Stimulated activated CD4-positive, alpha-beta T cell treated with anti-CD3 and anti-CD28 coated beads, Interleukin-1b, Interleukin-23, amount 100 ng/mL, for 24 hours (primary cell): ENCODE results near the gene CFAP74.
"Not testable (repeated sequence)": the region's sequence is repeated elsewhere in the genome, so short reads cannot be mapped to it uniquely, and the experiment has no call there.

Experiments
- DNase-seq, 4 experiments: peaks; one replicate each; pipeline ENCODE4 v3.0.0-alpha.2; 2020; ENCODE audit warnings: low read depth in 4 of 4, low spot score in 1 of 4

The CFAP74 gene

DNA sequence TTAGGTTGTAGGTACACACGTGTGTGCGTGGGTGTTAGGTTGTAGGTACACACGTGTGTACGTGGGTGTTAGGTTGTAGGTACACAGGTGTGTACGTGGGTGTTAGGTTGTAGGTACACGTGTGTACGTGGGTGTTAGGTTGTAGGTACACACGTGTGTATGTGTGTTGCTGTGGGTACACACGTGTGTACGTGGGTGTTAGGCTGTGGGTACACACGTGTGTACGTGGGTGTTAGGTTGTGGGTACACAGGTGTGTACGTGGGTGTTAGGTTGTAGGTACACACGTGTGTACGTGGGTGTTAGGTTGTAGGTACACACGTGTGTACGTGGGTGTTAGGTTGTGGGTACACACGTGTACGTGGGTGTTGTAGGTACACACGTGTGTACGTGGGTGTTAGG lies 68.7 kb downstream of the CFAP74 start:
- not testable (repeated sequence) for DNase-seq

DNA sequence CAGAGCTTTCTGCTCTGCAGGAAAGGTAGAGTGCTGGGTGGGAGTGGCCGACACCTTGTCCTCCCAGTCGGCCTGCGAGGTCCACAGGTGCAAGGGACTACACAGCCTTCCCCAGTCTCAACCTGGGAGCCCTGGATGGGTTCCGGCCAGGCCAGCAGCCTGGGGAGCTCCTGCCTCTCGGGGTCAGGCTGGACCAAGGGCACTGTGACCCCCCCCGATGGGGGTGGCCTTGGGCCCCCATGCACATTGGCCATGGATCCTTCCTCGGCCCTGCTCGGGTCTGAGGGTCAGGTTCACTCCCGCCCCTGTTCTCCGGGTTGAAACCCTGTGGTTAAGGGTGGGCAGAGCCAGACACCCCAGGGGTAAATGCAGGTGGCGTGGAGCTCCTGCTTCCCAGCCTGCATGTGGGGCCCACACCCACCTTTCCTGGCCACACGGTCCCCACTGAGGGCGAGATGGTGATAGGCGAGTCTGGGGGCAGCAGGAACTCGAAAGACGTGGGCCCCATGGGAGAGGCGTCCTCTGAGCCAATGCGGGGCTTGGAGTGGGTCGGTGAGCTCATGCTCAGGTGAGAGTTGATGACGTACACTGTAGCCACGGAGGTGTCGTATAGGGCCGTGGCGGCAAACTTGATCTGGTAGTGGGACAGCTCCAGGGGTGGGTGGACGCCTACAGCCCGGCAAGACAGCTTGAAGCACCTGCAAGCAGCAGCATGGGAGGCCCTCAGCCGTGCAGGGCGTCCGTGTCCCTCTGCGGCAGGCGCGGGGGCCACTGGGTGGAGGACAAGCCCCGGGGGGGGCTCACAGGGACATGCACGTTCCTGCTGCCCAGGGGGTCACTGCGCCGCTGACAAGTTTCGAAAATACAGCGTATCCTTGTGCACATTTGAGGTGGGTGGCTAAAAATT lies 73.7 kb downstream of the CFAP74 start:
- DNase-seq, result no peak

- DNase-seq, result no peak
Measured at GRCh38 chr1:1929102-1929638, 74.4 kb downstream of the CFAP74 start.

DNA sequence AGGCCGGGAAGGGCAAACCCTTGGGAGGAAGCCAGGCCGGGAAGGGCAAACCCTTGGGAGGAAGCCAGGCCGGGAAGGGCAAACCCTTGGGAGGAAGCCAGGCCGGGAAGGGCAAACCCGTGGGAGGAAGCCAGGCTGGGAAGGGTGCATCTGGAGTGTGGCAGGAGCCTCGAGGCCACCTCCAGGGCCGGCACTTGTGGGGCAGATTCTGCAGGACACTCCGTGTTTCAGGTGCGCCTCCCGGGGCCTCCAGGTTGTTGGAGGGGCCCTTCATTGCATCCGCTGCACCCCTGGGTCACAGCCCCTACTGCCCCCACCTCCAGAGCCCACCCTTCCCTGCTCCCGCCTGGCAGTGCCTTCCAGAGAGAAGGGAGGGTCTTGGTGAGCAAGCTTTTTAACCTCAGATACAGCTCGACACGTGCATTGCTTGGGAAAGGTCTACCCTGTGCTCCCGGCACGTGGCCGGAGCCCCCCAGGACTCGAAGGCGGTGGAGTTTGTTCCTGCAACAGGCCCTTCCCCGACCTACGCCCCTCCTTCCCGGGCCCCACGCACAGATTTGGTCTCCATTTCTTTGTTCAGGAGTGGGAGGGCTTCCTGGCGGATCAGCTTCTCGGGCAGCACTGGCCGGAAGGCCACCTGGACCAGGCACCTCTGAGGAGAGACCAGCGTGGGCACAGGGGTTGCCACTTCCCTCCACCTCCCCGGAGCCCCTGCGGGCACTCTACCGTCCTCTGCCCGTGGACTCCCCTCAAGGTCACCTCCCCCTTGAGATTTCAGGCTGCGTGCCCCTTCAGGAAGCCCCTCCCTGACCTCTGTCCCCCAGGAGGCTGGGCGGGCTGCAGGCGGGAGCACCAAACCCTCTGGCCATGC lies 75.1 kb downstream of the CFAP74 start:
- DNase-seq, result no peak

GRCh38 chr1:1927751-1928150 lies 75.8 kb downstream of the CFAP74 start:
- no peak for DNase-seq

DNA sequence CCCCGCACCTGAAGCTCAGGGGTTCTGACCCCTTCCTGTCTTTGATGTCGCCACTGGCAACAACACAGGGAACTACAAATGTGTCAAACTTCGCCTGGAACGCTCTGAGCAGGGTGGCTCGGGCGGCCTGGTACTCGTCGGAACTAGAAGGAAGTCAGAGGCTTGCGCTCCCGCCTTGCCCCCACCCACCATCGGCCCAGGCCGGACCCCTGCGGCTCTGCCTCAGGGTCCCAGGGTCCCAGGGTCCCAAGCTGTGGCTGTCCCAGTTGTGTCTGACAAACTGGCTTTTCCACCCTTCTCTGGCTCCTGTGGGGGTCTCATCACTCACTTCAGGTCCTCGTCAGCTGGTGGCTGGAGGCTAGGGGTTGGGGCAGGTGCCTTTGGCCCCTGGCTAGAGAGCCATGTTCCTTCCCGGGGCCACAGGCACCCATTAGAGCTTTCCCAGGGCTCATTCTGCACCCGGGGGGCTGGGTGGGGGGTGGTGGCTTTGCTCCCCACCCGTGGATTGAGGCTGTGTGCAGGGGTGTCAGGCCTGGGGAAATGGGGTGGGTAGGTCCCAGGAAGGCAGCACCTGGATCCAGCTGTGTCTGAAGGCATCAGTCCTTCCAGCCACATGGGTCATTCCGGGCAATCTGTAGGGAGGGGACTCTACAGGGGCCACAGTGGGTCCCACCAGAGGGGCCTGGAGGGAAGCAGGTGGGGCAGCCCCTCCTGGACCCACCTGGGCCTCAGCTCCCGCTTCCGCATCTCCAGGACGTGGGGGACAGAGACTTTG lies 76.5 kb downstream of the CFAP74 start:
- no peak for DNase-seq

DNA sequence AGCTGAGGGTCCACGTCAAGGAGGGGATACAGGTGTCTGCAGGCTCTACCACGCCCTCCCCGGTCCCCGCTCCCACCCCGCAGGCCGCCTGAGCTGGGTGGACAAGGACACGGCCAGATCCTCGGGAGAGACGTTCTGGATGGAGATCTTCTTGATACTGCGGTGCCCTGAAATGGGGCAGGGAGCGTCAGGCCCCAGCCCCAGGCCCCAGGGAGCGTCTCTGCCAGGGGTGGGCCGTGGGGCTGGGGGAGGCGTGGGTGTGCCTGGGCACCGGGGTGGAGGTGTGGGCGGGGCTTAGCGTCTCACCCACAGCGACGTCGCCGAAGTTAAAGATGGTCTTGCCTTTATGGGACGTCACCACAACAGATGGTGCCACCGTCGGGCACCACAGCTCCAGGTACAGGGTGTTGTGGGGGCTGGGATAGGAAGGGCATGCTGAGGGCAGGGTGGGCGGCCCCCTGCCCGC lies 77.2 kb downstream of the CFAP74 start:
- no peak for DNase-seq

DNA sequence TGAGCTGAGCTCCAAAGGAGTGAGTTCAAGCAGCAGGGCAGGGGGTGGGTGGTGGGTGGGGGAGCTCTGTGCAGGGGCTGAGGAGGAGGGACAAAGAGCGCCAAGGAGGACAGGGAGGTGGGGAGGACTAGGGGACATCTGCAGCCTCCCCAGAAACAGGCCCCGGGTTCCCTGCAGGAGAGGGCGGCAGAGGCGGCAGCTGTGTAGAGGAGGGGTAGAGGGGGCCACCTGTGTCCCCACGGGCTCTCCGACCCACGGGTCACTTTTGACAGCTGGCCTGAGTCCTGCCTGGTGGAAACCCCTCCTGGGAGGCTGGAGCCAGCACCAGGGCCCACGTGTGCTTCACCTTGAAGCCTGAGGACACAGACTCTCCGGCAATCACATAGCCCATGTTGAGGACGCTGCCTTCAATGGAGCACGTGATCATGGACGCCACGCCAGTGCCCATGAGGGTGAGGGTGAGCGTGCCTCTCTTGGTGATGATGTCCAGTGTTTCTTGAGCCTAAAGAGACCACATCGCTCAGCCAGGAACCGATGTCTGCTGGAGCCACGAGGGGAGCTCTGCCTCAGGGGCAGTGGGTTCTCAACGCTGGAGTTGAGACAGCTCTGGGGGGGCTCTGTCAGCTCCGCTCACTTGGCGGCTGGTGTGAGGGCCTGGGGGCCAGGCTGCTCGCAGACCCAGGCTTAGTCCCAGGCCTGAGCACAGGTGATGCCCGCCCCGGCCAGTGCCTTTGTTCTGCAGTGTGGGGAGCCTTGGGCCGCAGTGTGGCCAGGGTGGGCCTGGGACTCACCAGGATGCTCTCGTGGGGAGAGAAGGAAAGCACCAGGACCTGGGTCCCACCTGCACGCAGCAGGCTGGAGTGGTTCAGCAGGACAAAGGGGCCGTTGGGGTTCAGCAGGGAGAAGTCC lies 77.9 kb downstream of the CFAP74 start:
- no peak for DNase-seq

DNA sequence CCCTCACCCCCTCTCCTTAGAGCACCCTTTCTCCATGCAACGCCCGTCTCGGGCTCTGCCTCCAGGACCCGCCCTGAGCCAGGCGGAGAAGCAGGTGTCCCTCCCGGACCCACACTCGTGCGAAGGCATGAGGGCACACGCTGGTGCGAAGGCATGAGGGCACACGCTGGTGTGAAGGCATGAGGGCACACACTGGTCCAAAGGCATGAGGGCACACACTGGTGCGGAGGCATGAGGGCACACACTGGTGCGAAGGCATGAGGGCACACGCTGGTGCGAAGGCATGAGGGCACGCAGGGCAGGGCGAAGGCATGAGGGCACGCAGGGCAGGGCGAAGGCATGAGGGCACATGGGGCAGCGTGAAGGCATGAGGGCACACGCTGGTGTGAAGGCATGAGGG lies 78.7 kb downstream of the CFAP74 start:
- DNase-seq, result no peak

DNA sequence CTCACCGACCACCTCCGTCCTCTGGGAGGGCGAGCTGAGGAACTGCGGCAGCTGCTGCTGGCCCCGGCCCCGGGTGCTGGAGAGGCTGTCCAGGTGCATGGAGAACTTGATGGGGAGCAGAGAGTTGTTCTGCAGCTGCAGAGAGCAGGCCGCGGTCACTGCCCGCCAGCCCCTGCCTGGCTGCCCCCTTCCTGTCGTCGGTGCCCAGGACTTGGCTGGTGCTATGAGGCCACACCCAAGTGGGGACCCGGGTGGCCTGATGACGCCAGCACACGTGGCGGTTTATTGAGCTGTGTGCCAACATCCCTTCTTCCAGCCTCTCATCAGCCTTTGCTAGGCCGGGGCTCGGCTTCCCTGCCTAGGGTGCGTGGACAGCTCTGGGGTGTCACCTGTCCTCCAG lies 79.2 kb downstream of the CFAP74 start:
- no peak for DNase-seq

- no peak for DNase-seq
Measured at GRCh38 chr1:1922956-1923833, 80.4 kb downstream of the CFAP74 start.

- DNase-seq, result no peak
Measured at GRCh38 chr1:1922702-1922955, 81.0 kb downstream of the CFAP74 start.

- DNase-seq, result no peak
Measured at GRCh38 chr1:1921901-1922701, 81.5 kb downstream of the CFAP74 start.

DNA sequence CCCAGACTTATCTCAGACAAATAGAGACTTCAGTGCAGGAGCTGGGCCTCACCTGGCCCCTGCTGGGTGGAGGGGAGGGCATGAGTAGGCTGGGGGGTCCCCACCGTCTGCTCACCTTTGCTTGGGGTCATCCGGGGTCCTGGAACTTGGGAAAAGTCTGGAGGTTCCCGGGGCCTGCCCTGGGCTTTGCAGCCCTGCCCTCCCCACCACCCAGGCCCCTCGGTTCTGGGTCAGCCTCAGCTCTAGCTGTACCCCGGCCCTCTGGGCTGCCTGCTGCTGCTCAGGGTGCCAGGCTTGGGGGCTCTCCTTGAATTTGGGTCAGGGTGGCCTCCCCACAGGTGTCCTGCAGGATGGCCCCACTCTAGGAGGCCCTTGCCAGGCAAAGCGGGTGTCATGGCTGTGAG lies 82.1 kb downstream of the CFAP74 start:
- no peak for DNase-seq

DNA sequence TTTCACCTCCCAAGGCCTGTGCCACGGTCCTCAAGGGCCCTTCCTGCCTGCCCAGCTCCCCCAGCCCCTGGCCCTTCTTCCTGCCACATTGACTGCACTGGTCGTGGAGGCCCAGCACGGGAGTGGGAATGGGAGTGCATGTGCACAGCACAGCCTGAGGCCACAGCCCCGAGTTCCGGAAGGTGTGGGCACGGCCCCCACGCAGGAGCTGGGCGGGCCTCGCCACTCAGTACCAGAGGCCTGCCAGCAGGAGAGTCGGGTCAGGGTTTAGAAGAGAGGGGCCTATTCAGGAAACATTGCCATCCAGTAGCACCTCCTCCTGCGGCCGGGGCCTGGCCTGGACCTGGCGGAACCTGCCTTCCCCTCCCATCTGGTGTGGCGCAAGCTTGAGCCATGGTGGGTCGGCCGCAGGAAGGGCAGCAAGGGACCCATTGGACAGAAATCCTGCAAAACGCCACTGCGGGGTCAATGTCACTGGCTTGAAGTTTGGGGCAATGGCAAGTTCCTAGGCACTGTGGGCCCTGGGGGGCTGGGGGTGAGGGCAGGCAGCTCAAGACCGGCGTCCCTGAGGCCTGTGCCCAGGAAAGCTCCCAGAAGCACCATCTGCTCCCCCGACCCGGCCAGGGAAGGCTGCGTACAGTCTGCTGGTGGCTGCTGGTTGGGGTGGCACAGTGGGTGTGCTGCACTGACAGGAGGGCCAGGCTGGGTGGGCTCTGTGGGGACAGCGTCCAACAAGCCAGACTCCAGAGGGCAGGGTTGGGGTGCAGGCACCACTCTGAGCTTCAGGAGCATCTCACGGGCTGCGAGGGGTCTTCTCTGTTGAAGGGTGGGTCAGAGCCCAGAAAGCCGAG lies 82.8 kb downstream of the CFAP74 start:
- DNase-seq, result no peak

DNA sequence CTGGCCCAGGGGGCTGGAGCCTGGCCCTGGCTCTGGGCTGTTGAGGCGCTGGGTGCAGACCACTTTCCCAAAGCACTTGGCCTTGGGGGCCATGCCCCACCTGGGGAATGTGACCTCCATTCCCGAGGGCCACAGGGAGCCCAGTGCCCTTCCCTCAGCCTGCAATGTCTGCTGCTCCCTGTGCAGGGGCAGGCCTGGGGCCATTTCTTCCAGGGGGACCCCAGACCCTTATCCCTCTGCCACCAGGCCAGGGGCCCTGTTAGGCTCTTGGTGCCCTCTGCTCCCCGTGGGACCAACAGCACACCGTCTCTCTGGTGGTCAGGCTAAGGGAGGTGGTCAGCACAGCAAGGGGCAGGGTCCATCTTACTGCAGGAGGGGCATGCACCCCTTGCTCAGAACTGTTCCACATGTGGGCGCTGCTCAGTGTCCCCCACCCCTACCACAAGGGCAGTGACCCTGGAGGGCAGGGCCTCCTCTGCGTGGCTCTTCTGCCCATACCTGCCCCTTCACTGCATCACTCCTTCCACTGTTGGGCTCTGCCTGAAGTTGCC lies 83.5 kb downstream of the CFAP74 start:
- DNase-seq, result no peak
